Epithelial cell of esophagus (primary cell): ENCODE measurements around the gene TCF7L1.
A peak's percentile ranks its signal among the peaks of the same experiment; 100 is the strongest.

Experiments
- DNase-seq: peaks from one replicate; pipeline ENCODE4 v3.0.0; 2010; ENCODE audit warnings: low read depth
- H3K4me3 ChIP-seq: 2 replicates; pipeline ENCODE4 v1.5.1; 2011; ENCODE audit warnings: mild to moderate bottlenecking, low read length, control low read depth
- TF ChIP-seq, protein P1 (sequence below): IDR thresholded peaks from 2 replicates; pipeline ENCODE4 v1.5.1; 2011; ENCODE audit warnings: low read depth, mild to moderate bottlenecking, low read length, control low read depth, inconsistent platforms; ENCODE audit not compliant: insufficient read depth; ENCODE audit errors: missing control alignments

Gene TCF7L1

DNA sequence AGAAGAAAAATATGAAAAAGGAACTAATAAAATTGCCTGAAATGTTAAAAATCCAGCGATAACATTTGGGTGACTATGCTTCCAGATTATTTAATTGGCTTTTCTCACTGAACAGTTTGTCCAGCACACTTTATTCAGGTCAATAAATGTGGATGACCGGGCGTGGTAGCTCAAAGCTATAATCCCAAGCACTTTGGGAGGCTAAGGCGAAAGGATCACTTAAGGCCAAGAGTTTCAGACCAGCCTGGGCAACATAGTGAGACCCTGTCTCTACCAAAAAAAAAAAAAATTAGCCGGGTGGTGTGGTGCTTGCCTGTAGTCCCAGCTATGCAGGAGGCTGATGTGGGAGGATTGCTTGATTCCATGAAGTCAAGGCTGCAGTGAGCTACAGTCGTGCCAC lies 139.2 kb downstream of the TCF7L1 start:
- TF ChIP-seq, protein P1, sequence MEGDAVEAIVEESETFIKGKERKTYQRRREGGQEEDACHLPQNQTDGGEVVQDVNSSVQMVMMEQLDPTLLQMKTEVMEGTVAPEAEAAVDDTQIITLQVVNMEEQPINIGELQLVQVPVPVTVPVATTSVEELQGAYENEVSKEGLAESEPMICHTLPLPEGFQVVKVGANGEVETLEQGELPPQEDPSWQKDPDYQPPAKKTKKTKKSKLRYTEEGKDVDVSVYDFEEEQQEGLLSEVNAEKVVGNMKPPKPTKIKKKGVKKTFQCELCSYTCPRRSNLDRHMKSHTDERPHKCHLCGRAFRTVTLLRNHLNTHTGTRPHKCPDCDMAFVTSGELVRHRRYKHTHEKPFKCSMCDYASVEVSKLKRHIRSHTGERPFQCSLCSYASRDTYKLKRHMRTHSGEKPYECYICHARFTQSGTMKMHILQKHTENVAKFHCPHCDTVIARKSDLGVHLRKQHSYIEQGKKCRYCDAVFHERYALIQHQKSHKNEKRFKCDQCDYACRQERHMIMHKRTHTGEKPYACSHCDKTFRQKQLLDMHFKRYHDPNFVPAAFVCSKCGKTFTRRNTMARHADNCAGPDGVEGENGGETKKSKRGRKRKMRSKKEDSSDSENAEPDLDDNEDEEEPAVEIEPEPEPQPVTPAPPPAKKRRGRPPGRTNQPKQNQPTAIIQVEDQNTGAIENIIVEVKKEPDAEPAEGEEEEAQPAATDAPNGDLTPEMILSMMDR: no peak
- no peak overlapping the region for H3K4me3 ChIP-seq
- DNase-seq: no peak

DNA sequence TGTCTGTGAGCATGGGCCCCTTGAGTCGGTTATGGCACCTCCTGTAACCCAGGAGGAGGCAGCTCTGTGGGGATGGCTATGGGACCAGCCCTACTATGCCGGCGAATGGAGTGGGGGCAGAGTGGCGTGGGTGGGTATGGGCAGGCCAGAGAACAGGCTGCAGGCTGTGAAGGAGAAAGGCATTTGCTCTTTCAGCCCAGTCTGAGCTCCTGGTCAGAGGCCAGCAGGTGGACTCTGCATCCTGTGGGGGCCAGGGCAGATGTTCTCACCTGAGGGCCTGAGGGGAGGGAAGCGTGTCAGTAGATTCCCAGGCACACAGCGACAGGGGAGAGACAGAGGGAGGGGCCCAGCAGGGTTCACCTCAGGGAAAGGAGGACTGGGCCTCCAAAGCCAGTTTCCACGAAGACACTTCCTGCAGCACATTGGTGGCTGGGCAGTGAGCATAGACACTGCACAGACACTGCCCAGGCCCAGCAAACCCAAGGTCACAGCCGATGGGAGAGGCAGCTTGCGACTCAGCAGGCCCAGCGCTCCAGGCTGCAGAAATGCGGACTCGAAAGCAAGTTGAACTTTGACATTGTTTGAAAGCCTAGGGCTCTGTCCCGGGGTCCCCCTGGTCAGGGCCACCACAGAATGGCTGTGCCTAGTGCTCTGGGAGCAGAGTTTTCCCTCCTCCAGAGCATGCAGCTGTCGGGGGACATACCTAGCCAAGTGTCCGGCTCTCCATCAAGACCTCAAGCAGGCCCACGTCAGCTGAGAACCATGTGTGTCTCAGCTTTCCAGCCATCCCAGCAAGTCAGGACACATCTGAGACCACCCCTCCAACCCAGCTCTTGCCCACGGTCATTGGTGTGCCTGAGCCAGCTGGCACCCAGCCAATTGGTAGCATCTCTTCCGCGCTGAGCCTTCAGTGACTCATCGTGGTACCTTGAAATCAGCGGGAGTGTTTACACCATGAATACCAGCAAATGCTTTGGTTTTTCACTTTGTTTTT lies 140.8 kb downstream of the TCF7L1 start:
- TF ChIP-seq, protein P1: no peak
- H3K4me3 ChIP-seq: no peak overlapping the region
- DNase-seq: peak; percentile 98

DNA sequence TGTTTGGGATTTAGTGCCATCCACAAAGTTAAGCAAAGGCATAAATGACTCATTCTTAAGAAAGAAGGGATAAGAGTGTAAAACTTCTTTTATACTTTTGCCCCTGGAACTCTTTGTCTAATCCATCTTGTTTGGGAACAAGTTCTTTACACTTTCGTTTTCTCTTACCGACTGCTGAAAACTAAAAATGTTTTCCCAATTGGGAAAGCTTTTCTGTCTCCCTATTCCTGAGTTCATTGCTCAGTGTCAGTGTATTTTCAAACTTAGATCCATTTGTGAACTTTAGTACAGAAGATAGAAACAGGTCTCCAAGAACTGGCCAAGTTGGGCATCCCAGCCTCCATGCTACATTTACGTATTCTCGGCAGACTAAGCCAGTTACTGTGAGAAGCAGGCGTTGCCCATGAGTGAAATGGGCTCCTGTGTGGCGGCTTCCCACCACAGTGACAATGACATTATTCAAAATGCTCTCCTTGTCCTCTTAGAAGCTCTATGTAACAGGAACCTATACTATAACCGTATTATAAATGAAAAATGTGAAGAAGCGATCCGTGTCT lies 142.9 kb downstream of the TCF7L1 start:
- TF ChIP-seq, protein P1: no peak
- no peak for DNase-seq
- no peak overlapping the region for H3K4me3 ChIP-seq

DNA sequence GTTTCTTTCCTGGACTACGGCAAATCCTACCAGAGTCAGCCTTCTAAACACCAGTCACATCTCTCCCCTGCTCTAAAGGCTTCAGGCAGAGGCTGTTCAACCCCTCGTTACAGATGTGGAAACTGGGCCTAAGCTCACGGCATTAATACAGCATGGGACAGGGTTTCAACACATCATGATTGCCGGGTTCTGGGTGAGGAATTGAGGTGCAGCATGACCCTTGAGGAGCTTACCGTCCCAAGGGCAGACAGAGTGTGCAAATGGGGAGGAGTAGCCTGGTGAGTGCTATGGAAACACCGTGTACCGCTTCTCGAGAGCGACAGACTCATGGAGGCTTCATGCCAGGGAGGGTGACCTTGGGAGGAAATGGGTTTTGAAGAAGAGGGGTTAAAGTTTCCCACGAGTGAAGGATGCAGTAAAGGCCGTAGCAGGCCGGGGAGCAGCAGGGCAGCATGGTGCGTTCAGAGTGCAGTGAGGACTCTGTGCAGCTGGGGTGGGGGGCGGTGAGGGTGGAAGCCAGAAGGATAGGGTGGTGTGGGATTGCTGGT lies 143.5 kb downstream of the TCF7L1 start:
- TF ChIP-seq, protein P1: no peak
- H3K4me3 ChIP-seq: no peak overlapping the region
- DNase-seq: no peak

DNA sequence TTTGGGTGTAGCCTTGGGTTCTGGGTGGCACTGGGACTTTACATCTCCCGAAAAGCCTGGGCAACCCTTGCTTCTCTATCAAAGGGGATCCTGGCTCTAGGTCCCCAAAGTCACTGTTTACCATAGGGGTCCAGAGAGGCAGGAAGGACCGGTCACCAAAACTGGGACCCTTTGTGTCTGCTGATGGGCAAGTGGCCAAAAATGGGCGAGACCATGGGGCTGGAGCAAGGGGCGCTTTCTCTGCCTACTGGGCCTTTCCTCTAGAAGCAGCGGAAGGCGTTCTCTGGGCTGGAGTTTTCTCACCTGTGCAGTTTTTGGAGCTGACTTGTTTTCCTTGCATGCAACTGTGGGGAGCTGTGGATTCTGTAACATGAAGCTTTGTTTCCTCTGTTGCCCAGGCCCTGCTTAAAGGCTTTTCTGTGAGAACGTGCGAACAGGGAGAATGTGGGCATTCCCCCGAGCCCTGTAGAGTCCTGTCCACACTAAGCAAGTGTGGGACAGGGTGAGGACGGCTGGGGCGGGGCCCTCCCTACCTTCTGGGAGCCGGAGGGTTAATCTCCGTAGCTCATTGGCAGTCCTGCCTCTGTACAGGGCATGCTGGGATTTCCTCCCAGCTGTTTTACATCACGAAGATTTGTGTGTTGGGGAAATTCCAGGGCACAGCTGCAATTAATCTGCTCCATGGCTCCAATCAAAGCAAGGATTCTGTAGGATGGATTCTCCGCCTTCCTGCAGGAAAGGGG lies 144.4 kb downstream of the TCF7L1 start:
- TF ChIP-seq, protein P1: no peak
- peak; percentile 89 for DNase-seq
- H3K4me3 ChIP-seq: no peak overlapping the region

DNA sequence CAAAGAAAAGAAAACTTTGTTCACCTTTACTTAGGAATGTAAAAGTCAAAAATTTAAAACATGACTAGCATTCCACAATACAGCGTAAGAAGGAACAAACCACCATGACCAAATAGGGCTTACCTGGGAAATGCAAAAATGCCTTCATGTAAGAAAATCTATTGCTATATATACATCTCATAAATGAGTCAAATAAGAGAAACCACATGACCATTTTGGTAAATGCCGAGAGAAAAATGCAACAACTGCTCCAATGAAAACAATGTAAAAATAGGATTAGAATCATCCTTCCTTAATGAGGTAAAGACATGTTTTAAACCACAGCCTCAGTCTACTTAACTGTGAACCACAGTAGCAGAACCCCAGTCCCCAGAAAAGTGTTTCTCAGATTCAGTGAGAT lies 145.2 kb downstream of the TCF7L1 start:
- DNase-seq: peak; percentile 37
- no peak overlapping the region for H3K4me3 ChIP-seq
- TF ChIP-seq, protein P1: no peak
